ENCODE data around the gene FBF1.

Gene FBF1

GRCh38 chr17:75901727-75902126, 39.1 kb downstream of the FBF1 start:
- no peak for TF ChIP-seq POLR2AphosphoS5 (IDR thresholded peaks at IDR 0.05; ENCODE audit: low read depth, low read length)
- no peak for TF ChIP-seq SIN3A (IDR thresholded peaks at IDR 0.05; ENCODE audit: borderline replicate concordance, insufficient read depth, low read length)
- TF ChIP-seq TAF1 (IDR thresholded peaks at IDR 0.05; ENCODE audit: borderline replicate concordance, insufficient read depth, low read length) = no peak
- no peak for TF ChIP-seq FOXP2 (optimal IDR thresholded peaks at IDR 0.05; ENCODE audit: borderline replicate concordance, extremely low read depth, extremely low read length, insufficient read depth)
- TF ChIP-seq REST (IDR thresholded peaks at IDR 0.05; ENCODE audit: insufficient read depth in 1 of 2, low read depth in 2 of 2, low read length in 2 of 2) = no peak

GRCh38 chr17:75900691-75901533, 39.9 kb downstream of the FBF1 start:
- TF ChIP-seq SIN3A (IDR thresholded peaks at IDR 0.05; ENCODE audit: borderline replicate concordance, insufficient read depth, low read length) (no peak), TAF1 (IDR thresholded peaks at IDR 0.05; ENCODE audit: borderline replicate concordance, insufficient read depth, low read length) (no peak), REST (IDR thresholded peaks at IDR 0.05; ENCODE audit: insufficient read depth in 1 of 2, low read depth in 2 of 2, low read length in 2 of 2) (no peak), POLR2AphosphoS5 (IDR thresholded peaks at IDR 0.05; ENCODE audit: low read depth, low read length) (no peak), FOXP2 (optimal IDR thresholded peaks at IDR 0.05; ENCODE audit: borderline replicate concordance, extremely low read depth, extremely low read length, insufficient read depth) (no peak)

GRCh38 chr17:75899767-75900468, 40.9 kb downstream of the FBF1 start:
- TF ChIP-seq REST (IDR thresholded peaks at IDR 0.05; ENCODE audit: insufficient read depth in 1 of 2, low read depth in 2 of 2, low read length in 2 of 2) (no peak), POLR2AphosphoS5 (IDR thresholded peaks at IDR 0.05; ENCODE audit: low read depth, low read length) (no peak), FOXP2 (optimal IDR thresholded peaks at IDR 0.05; ENCODE audit: borderline replicate concordance, extremely low read depth, extremely low read length, insufficient read depth) (no peak), SIN3A (IDR thresholded peaks at IDR 0.05; ENCODE audit: borderline replicate concordance, insufficient read depth, low read length) (no peak), TAF1 (IDR thresholded peaks at IDR 0.05; ENCODE audit: borderline replicate concordance, insufficient read depth, low read length) (no peak)

DNA sequence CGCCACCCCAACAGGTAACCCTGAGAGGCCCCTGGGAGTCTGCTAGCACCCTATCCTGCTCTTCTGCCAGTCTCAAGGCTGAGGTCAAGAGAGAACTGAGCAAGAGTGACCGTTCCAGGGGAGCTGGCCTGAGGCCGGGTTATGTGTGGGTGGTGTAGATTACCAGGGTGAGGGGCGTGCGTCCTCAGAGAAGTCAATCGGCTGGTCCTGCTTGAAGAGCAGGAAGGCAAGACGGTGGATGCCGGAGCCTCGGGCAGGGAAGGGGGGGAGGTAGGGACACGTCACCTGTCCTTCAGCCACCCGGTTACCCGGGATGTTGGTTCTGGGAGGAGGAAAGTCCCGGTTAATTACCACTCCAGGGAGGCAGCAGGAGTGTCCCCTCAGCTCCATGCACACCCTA, 41.5 kb downstream of the FBF1 start:
- TF ChIP-seq REST (IDR thresholded peaks at IDR 0.05; ENCODE audit: insufficient read depth in 1 of 2, low read depth in 2 of 2, low read length in 2 of 2) = no peak
- no peak for TF ChIP-seq POLR2AphosphoS5 (IDR thresholded peaks at IDR 0.05; ENCODE audit: low read depth, low read length)

Data from PFSK-1 (cell line).